Effector CD8-positive, alpha-beta T cell (primary cell): ENCODE measurements around the gene KRTAP4-7.
"Not testable (repeated sequence)": the region's sequence is repeated elsewhere in the genome, so short reads cannot be mapped to it uniquely, and the experiment has no call there.

Source experiments
- DNase-seq: peaks from one replicate; lab custom pipeline; 2025; lab: John Stamatoyannopoulos, UW

The KRTAP4-7 gene

GRCh38 chr17:41065016-41065689, 18.8 kb upstream of the KRTAP4-7 start:
- DNase-seq, result not testable (repeated sequence)

GRCh38 chr17:41065829-41066624, 17.9 kb upstream of the KRTAP4-7 start, which contains the start of gene KRTAP2-4:
KRTAP2-4 (minus strand) TSS chr17:41065879; CDS start chr17:41065845, 34 bp downstream.
- DNase-seq, result no peak

- DNase-seq, result no peak
Observed at GRCh38 chr17:41067281-41067680, 16.7 kb upstream of the KRTAP4-7 start.

- no peak for DNase-seq
Observed at GRCh38 chr17:41069031-41069430, 14.9 kb upstream of the KRTAP4-7 start.

- no peak for DNase-seq
Observed at GRCh38 chr17:41071606-41072360, 12.2 kb upstream of the KRTAP4-7 start.

- no peak for DNase-seq
Observed at GRCh38 chr17:41073676-41074075, 10.3 kb upstream of the KRTAP4-7 start.

- no peak for DNase-seq
Observed at GRCh38 chr17:41076788-41077187, 7.2 kb upstream of the KRTAP4-7 start.

GRCh38 chr17:41082626-41083025, 1.3 kb upstream of the KRTAP4-7 start:
- no peak for DNase-seq

GRCh38 chr17:41083427-41083826, 523 bp upstream of the KRTAP4-7 start:
- not testable (repeated sequence) for DNase-seq

- DNase-seq, result not testable (repeated sequence)
Observed at GRCh38 chr17:41088760-41089352, 4.9 kb downstream of the KRTAP4-7 start.

GRCh38 chr17:41096055-41096454, 12.1 kb downstream of the KRTAP4-7 start:
- no peak for DNase-seq

- no peak for DNase-seq
Observed at GRCh38 chr17:41098042-41098441, 14.1 kb downstream of the KRTAP4-7 start, which contains the start of gene KRTAP4-8. KRTAP4-8 (minus strand) TSS chr17:41098142; CDS start chr17:41098084, 58 bp downstream.

GRCh38 chr17:41098481-41098880, 14.5 kb downstream of the KRTAP4-7 start:
- no peak for DNase-seq

GRCh38 chr17:41099682-41100480, 15.9 kb downstream of the KRTAP4-7 start:
- DNase-seq, result not testable (repeated sequence)

- DNase-seq, result no peak
Observed at GRCh38 chr17:41101586-41102259, 17.8 kb downstream of the KRTAP4-7 start, which contains the start of gene KRTAP4-16. KRTAP4-16 (minus strand) TSS chr17:41102209; CDS start chr17:41102209, 0 bp downstream.

- DNase-seq, result no peak
Observed at GRCh38 chr17:41103896-41104295, 19.9 kb downstream of the KRTAP4-7 start.

- not testable (repeated sequence) for DNase-seq
Observed at GRCh38 chr17:41104386-41105038, 20.6 kb downstream of the KRTAP4-7 start.

- not testable (repeated sequence) for DNase-seq
Observed at GRCh38 chr17:41105347-41105746, 21.4 kb downstream of the KRTAP4-7 start, which contains the start of gene KRTAP4-9. KRTAP4-9 (plus strand) TSS chr17:41105389; CDS start chr17:41105389, 0 bp downstream.

- DNase-seq, result no peak
Observed at GRCh38 chr17:41107941-41108450, 24.0 kb downstream of the KRTAP4-7 start.
